HG03558 (cell line): ENCODE results near the gene ABL1.

Source experiments
- ATAC-seq: cut with Tn5 transposase; IDR thresholded peaks from one replicate; pipeline ENCODE4 v1.9.1; 2021; ENCODE audit warnings: moderate number of reproducible peaks; ENCODE audit not compliant: unreplicated experiment; ENCODE audit errors: extremely low read depth

The ABL1 gene

GRCh38 chr9:130869250-130869649 lies 34.2 kb downstream of the ABL1 start:
- ATAC-seq: no peak

GRCh38 chr9:130870491-130871381 lies 35.7 kb downstream of the ABL1 start:
- ATAC-seq: peak; percentile 62

GRCh38 chr9:130871395-130872062 lies 36.5 kb downstream of the ABL1 start:
- no peak for ATAC-seq

GRCh38 chr9:130872093-130872492 lies 37.0 kb downstream of the ABL1 start:
- no peak for ATAC-seq

GRCh38 chr9:130872508-130872907 lies 37.5 kb downstream of the ABL1 start:
- no peak for ATAC-seq

GRCh38 chr9:130872912-130873503 lies 38.0 kb downstream of the ABL1 start:
- no peak for ATAC-seq

GRCh38 chr9:130873966-130874365 lies 38.9 kb downstream of the ABL1 start:
- ATAC-seq: no peak

- no peak for ATAC-seq
Observed at GRCh38 chr9:130874783-130875182, 39.7 kb downstream of the ABL1 start.

- ATAC-seq: no peak
Observed at GRCh38 chr9:130877300-130877699, 42.2 kb downstream of the ABL1 start.

GRCh38 chr9:130878295-130878694 lies 43.2 kb downstream of the ABL1 start:
- no peak for ATAC-seq

GRCh38 chr9:130879863-130880411 lies 44.9 kb downstream of the ABL1 start:
- no peak for ATAC-seq

- no peak for ATAC-seq
Observed at GRCh38 chr9:130880599-130881220, 45.7 kb downstream of the ABL1 start.

- no peak for ATAC-seq
Observed at GRCh38 chr9:130881516-130881915, 46.5 kb downstream of the ABL1 start.

- no peak for ATAC-seq
Observed at GRCh38 chr9:130882696-130883225, 47.7 kb downstream of the ABL1 start.

GRCh38 chr9:130883479-130883878 lies 48.4 kb downstream of the ABL1 start:
- ATAC-seq: no peak

- ATAC-seq: no peak
Observed at GRCh38 chr9:130884111-130884531, 49.1 kb downstream of the ABL1 start.

- no peak for ATAC-seq
Observed at GRCh38 chr9:130884542-130885483, 49.8 kb downstream of the ABL1 start.

GRCh38 chr9:130885484-130886375 lies 50.7 kb downstream of the ABL1 start:
- ATAC-seq: no peak
